ENCODE data around the gene PDS5A.
"Not testable (repeated sequence)": the region's sequence is repeated elsewhere in the genome, so short reads cannot be mapped to it uniquely, and the experiment has no call there.

The PDS5A gene, protein sequence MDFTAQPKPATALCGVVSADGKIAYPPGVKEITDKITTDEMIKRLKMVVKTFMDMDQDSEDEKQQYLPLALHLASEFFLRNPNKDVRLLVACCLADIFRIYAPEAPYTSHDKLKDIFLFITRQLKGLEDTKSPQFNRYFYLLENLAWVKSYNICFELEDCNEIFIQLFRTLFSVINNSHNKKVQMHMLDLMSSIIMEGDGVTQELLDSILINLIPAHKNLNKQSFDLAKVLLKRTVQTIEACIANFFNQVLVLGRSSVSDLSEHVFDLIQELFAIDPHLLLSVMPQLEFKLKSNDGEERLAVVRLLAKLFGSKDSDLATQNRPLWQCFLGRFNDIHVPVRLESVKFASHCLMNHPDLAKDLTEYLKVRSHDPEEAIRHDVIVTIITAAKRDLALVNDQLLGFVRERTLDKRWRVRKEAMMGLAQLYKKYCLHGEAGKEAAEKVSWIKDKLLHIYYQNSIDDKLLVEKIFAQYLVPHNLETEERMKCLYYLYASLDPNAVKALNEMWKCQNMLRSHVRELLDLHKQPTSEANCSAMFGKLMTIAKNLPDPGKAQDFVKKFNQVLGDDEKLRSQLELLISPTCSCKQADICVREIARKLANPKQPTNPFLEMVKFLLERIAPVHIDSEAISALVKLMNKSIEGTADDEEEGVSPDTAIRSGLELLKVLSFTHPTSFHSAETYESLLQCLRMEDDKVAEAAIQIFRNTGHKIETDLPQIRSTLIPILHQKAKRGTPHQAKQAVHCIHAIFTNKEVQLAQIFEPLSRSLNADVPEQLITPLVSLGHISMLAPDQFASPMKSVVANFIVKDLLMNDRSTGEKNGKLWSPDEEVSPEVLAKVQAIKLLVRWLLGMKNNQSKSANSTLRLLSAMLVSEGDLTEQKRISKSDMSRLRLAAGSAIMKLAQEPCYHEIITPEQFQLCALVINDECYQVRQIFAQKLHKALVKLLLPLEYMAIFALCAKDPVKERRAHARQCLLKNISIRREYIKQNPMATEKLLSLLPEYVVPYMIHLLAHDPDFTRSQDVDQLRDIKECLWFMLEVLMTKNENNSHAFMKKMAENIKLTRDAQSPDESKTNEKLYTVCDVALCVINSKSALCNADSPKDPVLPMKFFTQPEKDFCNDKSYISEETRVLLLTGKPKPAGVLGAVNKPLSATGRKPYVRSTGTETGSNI (N-terminal part only)

DNA sequence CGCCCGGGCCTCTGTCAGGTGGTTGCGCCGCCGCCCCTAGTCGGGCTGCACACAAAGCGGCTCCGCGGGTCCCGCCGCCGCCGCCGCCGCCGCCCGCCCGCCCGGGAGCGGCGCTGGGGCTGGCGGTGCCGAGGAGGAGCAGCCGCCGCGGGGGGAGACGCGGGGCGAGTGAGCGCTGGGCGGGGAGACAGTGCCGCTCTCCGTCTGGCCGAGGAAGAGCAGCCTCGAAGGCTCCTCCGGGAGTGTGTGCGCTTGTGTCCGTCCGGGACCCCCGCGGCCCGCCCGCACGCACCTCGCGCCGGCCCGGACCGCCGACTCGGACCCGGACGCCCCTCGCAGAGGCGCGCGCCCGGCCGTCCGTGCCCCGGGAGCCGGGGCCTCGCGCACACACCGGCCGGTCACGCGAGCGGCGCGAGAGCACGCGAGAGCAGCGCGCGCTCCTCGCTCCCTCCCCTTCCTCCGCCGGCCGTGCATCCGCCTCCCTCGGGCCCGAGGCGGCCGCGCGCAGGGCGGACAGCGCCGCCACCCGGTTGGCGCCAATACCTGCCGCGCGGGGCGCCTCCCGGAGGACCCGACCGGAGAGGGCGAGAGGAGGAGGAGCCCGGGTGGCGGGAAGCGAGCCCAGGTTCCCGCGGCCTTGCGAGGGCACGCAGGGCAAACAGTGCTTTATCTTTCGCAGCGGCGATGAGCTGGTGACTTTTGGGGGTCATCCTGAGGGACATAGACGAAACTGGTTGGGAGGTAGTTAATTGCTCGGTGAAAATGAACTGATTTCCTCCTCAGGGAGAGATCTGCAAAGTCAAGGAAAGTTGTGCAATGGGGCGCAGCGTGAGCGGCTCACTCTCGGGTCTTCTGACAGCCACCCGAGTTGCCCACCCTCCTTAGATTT is at the start of gene PDS5A:
PDS5A (minus strand) TSS at position 423 of the 889 bp plus-strand sequence. CDS start 1,334 bp downstream, outside the sequence.
- DNase-seq (ENCODE audit: low read depth in 3 of 3) = peak; percentile 74 to 81 (median 78)

- DNase-seq (ENCODE audit: low read depth in 3 of 3) = not testable (repeated sequence)
These were observed 46.3 kb upstream of the PDS5A start for GRCh38 chr4:40024049-40024448.

- DNase-seq (ENCODE audit: low read depth in 3 of 3) = not testable (repeated sequence)
These were observed 43.4 kb upstream of the PDS5A start for GRCh38 chr4:40021116-40021515.

DNA sequence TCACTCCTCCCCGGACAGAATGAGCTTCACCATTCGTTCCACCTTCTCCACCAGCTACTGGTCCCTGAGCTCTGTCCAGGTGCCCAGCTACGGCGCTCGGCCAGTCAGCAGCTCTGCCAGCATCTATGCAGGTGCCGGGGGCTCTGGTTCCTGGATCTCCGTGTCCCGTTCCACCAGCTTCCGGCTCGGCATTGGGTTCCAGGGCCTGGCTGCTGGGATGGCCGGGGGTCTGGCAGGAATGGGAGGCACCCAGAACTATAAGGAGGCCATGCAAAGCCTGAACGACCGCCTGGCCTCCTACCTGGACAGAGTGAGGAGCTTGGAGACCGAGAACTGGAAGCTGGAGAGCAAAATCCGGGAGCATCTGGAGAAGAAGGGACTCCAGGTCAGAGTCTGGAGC is 42.5 kb upstream of the PDS5A start:
- no peak for DNase-seq (ENCODE audit: low read depth in 3 of 3)

GRCh38 chr4:40016007-40016406 is 38.3 kb upstream of the PDS5A start:
- DNase-seq (ENCODE audit: low read depth in 3 of 3) = no peak

DNA sequence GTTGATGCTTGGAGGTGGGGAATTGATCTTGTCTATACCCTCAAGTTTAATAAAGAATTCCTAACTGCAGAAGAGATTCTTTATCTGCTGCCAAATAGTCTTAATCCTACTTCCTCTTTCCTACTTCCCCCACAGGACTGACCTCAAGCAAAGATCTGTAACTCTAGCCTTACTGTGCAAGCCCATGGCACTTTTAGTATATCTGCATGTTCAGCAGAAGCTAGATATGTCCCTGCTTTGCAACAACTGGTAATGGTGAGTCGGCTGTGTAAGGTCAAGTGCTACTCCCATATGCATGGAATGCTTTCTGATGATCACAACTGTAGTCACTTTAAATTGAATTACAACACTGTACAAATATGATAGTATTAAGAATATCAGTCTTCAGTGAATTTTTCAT is 26.3 kb upstream of the PDS5A start:
- DNase-seq (ENCODE audit: low read depth in 3 of 3) = no peak

GRCh38 chr4:40000711-40001110 is 23.0 kb upstream of the PDS5A start:
- no peak for DNase-seq (ENCODE audit: low read depth in 3 of 3)

- DNase-seq (ENCODE audit: low read depth in 3 of 3) = no peak
These were observed 21.1 kb upstream of the PDS5A start for GRCh38 chr4:39998659-39999345.

DNA sequence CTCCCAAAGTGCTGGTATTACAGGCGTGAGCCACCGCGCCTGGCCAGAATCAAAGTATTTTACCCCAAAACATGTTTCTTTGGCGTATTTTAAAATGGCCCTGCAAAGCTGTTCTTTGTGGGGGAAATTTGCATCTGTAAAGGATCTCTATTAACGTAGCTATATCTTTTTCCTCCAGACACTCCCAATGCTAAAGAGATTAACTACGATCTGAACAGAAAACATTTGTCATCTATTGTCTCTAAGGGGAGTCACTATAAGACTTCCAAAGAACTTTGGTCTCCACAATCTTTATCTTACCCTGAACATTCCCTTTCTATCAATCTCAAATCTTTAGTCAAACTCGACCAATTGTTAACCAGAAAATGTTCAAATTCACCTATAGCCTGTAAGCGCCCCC is 19.1 kb upstream of the PDS5A start:
- no peak for DNase-seq (ENCODE audit: low read depth in 3 of 3)

- no peak for DNase-seq (ENCODE audit: low read depth in 3 of 3)
These were observed 16.7 kb upstream of the PDS5A start for GRCh38 chr4:39994406-39994805.

- not testable (repeated sequence) for DNase-seq (ENCODE audit: low read depth in 3 of 3)
These were observed 11.7 kb upstream of the PDS5A start for GRCh38 chr4:39989381-39989780.

DNA sequence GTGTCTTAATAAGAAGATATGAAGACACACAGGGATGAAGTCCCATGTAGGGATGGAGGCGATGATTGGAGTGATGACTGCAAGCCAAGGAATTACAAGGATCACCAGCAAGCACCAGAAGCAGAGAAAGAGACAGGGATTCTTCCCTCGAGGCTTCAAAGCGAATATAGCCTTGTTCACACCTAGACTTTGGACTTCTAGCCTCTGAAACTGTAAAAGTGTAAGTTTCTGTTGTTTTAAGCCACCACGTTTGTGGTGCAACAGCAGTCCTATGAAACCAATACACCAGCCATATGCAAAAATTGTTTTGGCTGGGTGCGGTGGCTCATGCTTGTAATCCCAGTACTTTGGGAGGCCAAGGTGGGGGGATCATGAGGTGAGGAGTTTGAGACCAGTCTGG is 9.8 kb upstream of the PDS5A start:
- no peak for DNase-seq (ENCODE audit: low read depth in 3 of 3)

DNA sequence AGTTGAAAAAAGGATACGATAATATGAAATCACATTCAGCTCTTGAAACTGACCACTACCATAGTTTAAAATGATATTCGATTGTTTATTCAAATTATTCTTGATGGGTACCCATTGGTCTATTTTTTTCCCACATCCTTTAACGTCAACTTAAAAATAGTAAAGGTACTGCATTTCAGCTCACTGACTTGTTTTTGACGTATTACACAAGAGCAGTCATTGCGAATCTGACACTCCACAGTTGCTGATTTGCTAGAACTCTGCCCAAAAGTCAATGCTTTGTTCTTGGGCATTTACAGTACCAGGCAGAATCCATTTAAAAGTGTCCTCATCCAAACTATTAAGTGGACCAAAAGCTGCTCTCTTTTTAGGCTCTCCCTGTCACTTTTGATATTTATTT is 1.2 kb upstream of the PDS5A start:
- DNase-seq (ENCODE audit: low read depth in 3 of 3) = no peak

DNA sequence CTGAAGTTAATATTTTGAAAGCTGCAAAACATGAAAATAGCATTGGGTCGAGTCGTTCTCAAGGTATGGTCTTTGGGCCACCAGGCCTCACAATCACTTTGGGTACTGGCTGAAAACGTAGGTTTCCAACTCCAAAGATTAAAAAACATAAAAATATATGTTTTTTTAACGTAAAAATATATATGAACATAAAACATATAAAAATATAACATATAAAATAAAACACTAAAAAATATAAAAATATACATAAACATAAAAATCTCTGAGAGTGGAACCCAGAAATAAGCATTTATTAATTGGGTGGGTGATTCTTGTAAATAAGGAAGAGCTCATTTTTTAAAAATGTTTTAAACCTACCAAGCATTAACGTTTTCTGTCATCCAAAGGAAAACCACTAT is 666 bp upstream of the PDS5A start:
- DNase-seq (ENCODE audit: low read depth in 3 of 3) = no peak

GRCh38 chr4:39976945-39977488 is 694 bp downstream of the PDS5A start:
- DNase-seq (ENCODE audit: low read depth in 3 of 3) = peak in 2 of 3 experiments; percentile 41 to 49

DNA sequence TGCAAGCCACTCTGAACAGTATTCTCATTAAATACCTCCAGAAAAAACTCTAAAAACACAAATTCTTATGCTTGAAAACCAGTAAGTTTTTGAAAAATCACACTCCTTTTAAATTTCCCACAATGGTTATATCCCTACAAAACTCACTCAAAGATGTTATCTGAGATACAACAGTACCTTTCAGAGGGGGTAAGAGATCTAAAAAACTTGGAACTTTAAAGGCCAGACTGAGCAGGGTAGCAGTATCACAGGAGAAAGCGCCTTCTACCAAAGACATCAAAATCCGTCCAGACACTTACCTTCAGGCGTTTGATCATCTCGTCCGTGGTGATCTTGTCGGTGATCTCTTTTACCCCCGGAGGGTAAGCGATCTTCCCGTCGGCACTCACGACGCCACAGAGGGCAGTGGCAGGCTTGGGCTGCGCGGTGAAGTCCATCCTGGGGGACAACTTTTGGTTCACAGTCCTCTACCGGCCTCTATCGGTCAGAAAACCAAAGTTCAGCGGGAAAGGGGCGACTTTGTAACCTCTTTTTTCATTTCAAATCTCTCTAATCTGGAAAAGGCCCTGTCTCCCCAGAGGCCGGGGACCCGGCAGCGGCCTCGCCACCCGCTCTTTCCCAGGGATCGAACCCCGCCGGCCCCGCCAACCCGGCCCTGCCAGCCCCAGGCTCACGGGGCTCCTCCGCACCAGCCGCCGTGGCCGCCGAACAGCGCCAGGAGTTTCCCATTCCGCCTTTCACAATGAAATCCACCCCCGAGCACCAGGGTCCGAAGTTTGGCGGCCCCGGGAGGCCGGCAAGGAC is 1.4 kb downstream of the PDS5A start:
- DNase-seq (ENCODE audit: low read depth in 3 of 3) = peak; percentile 28 to 32 (median 32)

DNA sequence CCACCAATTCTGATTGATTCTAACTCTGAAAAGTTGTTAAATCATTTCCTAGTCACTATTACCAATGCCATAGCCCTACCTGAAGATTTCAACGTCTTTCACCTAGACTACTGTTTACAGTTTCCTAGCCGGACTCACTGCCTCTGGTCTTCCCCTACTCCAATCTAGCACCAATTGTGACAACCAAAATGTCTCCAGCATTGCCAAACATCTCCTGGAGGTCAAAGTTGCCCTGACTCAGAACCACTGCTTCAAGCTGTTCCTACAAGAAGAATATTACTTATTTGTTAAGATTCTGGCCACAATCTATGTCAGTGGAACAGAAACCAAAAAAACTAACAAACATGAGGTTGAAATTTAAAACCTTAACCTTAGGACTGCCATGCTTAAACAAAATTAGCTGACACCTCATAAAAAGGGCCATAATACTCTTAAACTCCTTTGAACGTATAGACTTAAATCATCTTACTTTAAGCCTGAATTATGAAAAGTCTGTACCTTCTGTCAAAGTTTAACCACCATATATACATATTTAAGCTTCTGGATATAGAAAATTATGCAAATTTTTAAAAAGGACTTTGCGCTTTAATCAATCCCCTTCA is 2.1 kb downstream of the PDS5A start:
- DNase-seq (ENCODE audit: low read depth in 3 of 3) = no peak

DNA sequence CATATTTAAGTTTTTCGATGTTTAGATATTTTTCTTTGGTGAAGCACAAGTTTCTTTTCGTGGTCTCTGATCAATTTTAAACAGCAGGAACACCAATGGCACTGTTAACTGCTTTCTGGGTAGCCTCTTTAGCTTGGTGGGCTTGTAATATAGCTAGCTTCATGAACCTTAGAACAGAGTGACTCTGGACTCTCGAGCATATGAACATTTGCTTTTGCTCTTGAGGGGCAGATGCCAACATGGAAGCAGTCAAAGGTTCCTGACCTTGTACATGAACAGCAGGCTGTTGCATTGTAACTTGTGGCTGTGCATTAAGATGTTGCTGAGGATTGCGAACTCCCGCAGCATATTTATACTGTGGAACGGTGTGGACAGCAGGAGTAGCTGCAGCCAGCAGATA is 4.7 kb downstream of the PDS5A start:
- not testable (repeated sequence) for DNase-seq (ENCODE audit: low read depth in 3 of 3)
